A549 treated with CpdA at 1 μM for 4 hours (cell line): ENCODE results near the gene URAD. TPM values are rescaled to one million over a fixed set of nuclear protein-coding genes. Genes with fewer than 3 reads are reported as not detected.

Source experiments
- total RNA-seq: library from RNA; stranded (reverse); fragments of 200-300 nt; extraction: Qiagen RNA extraction; gene quantifications from 5 replicates; pipeline ENCODE4 v1.2.3, GENCODE V29; 2022; ENCODE audit warnings: low read depth

Gene URAD
- not detected in 5 replicates for total RNA-seq

GRCh38 chr13:27988520-27988919 is at the start of gene URAD:
TSS of gene URAD (minus strand) at chr13:27988693. CDS start at chr13:27988637, 56 bp downstream.

DNA sequence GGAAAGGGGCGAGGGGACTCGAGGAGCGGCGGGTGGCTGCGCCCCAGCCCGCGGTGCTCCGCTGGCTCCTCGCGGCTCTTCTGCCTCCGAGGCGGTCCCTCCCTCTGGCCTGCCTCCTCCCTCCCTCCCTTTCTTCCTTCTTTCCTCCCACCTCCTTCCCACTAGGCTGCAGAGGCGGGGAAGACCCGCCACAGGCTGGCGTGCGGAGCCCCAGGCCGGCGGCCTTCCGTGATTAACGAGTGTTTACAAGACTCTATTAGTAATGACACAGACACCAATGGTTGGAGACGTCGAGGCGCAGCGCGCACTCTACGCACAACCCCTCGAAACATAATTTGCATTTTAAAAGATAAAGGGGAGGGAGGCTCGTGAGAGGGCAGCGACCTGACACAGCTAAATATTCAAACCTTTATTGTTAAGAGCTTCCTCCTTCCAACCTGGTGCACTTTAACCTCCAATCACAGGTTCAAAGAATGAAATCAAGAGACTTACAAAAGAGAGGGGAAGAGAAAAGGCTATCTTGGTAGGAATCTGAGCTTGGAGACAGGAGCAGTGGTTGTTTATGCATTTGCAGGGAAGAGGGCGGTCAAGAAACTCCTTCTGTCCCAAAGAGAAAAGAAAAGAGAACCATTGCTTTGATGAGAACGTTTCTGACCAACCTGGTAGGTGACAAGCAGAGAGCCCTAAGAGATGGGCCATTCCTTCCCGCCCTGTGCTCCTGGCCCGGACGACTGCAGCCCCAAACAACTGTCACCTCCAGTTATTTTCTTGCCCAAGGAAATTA is 19.2 kb downstream of the URAD start, which contains the start of gene CDX2:
CDX2 (minus strand) TSS at position 234 of the 784 bp plus-strand sequence. CDS start 309 bp downstream, outside the sequence.

Other genes with a start within 250 kb of the URAD start
- gene GSX1, start 196.2 kb downstream of the URAD start, total RNA-seq: not detected in 5 replicates
- gene PDX1, start 68.7 kb downstream of the URAD start, total RNA-seq: 0.07 to 0.09 TPM (median 0.08 TPM) in 3 of 5 replicates, not detected in the others
- 0.79 to 1.9 TPM (median 1.1 TPM) in 5 replicates for gene CDX2, start 19.4 kb downstream of the URAD start, total RNA-seq
- not detected in 5 replicates for gene FLT3, start 111.9 kb upstream of the URAD start, total RNA-seq
- 7.3 to 8.8 TPM (median 8.3 TPM) in 5 replicates for gene PAN3, start 149.9 kb upstream of the URAD start, total RNA-seq